ENCODE results near the gene CFAP61.
"Not testable (repeated sequence)": the region's sequence is repeated elsewhere in the genome, so short reads cannot be mapped to it uniquely, and the experiment has no call there.

CFAP61 gene, protein sequence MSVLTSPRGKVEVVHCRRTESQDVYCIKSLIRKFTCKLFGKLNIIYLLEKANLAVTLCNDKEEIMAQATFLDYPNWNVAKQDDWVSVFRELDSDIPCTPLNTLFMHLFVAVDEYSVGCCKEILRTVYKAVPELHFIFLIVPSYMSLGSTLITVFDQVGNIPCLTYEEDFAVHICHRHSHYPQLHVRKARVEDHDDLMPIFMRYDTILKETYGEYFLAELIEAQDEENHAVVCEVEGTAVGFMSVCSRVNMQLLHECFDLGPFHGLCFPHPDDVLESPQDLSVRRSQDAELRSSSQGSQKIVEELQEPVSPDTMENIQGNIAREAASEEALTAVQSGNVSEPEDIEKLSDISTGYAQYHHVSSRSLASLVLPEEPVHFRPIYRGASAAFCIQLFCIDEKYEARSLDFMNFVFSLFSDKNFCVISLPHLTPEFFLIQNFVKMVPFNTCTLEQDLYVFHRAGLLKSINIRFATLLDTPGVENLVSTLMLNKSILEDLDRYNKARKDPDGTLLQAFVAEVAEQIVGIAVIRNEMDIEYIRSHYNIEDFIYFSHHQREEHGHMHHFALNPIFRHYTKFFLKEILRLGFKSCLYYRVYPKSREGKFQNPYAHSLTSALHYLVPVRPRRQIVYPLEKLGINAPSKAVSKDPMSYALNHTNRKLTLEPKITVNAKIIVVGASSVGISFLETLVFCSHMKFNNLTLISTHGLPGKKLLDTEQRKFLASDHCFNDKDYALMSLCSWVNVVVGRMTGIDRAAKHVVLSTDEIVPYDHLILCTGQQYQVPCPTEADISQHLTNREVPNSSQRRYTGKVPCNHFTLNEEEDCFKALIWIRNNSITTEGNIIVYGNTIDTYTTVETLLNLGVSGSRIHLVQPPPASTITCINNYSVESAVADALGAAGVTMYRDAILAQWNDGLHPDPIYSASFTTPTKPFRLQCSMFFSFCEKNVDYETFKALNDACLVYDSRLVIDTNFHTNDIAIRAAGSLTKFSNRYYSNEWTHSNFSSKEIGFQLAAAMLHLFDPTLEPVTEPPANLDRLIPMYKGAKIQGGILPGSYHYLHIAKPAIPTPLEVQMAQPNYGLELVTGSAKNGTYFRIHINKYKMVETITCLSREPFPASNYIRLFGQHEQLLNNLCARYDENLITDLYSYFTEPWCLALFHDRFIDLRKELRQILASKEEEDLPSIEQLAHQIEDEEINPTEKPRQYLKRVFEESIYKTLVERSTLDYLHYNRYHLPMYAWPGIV

DNA sequence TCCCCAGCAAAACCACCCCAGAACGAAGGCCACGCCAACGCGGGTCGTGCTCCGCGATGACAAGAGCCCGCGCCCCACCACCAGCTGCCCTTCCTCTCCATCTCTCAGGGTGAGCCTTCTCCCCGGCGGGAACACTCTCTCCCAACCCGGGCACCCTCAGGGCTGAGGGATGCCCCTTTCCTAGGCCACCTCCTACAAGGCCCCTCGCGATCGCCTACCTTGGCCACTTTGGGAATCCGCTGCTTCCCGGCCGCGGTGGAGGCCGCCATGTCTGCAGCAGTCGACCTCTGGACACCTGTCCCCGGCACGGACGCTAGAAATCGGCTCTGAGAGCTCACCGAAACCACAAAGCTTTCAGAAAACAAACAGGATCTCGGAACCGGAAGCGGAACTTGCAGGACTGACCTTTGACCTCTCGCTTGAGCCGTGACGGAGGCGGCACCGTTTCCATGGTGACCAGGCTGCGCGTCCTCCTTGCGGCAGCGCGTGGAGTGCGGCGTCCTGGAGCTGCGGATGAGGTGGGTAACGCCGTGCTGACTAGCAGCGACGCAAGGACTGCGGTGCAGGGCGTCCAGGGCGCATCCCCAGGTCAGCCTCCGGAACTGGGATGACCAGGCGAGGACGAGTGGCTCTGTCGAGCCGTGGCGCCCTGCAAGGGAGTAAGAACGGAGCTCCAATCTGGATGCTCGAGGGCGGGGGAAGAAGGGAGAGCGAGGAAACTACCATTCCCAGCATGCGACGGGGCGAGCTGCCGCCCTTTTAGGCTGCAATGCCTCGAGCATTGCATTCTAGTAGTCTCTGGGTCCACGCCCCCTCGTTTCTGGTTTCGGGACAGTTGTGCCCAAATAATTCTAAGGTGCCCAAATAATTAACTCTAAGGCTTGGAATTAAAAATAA is at the start of gene CFAP61, which contains the start of gene CRNKL1:
Gene CFAP61 (plus strand): TSS at position 459 of the 897 bp plus-strand sequence. CDS start 4,122 bp downstream, outside the sequence.
Gene CRNKL1 (minus strand): TSS at position 393 of the 897 bp plus-strand sequence. CDS start 124 bp downstream, at position 269.
- TF ChIP-seq, protein P1, sequence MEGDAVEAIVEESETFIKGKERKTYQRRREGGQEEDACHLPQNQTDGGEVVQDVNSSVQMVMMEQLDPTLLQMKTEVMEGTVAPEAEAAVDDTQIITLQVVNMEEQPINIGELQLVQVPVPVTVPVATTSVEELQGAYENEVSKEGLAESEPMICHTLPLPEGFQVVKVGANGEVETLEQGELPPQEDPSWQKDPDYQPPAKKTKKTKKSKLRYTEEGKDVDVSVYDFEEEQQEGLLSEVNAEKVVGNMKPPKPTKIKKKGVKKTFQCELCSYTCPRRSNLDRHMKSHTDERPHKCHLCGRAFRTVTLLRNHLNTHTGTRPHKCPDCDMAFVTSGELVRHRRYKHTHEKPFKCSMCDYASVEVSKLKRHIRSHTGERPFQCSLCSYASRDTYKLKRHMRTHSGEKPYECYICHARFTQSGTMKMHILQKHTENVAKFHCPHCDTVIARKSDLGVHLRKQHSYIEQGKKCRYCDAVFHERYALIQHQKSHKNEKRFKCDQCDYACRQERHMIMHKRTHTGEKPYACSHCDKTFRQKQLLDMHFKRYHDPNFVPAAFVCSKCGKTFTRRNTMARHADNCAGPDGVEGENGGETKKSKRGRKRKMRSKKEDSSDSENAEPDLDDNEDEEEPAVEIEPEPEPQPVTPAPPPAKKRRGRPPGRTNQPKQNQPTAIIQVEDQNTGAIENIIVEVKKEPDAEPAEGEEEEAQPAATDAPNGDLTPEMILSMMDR (IDR thresholded peaks at IDR 0.05; ENCODE audit: low read depth, low read length): no peak
- H3K4me3 ChIP-seq (ENCODE audit: low read depth, low read length): peak within 1 kb of the TSS; percentile 100

DNA sequence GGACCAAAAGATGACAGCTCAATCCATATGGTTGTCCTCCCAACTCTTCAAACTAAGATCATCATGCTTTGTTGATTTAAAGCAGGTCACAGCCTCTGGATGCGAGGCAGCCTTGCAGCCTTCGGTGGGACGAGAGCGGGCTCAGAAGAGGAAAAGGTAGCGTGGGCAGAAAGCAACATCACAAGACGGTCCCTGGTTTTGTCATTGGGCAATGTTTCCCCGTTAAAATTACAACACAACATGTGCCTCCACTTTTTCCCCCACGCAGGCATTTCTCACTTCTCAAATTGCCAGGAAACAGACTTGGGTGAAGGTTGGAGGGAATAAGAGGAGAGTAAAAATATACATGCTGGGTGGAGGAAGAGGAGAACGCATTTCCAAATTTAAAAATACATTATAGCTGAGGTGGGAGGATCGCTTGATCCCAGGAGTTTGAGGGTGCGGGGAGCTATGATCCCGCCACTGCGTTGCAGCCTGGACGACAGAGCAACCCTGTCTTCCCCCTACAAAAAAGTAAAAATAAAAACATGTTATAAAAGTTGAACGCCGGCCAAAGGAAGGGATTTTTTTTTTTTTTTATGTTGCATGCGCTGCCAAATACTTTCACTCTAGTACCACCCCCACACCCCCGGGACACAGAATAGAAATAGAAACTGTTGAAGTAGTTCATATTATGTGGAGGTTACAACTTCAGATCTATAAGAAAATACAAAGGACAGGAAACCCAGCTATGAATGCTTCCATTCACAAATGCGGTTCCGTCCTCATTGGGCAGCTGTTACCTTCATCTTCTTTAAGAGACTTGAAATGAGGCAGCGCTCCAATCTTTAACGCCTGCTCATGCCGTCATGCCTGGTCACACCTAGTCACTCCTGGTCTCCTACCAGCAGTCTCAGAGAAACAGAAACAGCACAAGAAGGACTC is 49.0 kb upstream of the CFAP61 start:
- H3K4me3 ChIP-seq (ENCODE audit: low read depth, low read length): no peak overlapping the region
- TF ChIP-seq, protein P1 (IDR thresholded peaks at IDR 0.05; ENCODE audit: low read depth, low read length): no peak

DNA sequence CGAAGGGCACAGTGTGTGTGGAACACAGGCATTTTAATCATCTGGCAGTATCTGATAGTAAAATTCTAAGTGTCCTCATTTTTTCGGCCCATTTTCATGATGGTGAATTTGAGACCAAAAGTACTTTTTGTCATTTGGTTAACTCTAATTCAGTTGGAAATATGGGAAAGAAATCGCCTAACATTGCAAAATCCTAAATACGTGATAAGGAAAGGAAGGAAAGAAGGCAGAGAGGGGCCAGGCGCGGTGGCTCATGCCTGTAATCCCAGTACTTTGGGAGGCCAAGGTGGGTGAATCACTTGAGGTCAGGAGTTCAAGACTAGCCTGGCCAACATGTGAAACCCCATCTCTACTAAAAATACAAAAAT is 48.4 kb upstream of the CFAP61 start:
- H3K4me3 ChIP-seq (ENCODE audit: low read depth, low read length): not testable (repeated sequence)

DNA sequence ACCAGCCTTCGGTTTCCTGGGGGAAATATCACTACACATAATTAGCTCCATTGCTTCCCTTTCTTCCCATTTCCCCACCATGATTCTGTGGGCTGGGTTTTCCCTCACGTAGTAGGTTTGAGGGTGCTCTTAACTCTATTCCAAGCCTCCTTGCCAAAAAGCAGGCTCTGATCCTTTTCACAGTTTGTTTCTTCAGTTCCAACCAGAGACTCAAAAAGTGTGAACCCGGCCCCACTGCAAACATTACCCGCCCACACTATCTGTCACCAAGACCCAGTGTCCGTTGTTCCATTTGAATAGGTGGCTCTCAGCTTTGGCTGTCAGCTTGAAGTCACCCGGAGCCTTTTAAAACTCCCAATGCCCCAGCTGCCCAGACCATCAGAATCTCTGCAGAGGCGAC is 47.0 kb upstream of the CFAP61 start:
- TF ChIP-seq, protein P1 (IDR thresholded peaks at IDR 0.05; ENCODE audit: low read depth, low read length): no peak
- H3K4me3 ChIP-seq (ENCODE audit: low read depth, low read length): no peak overlapping the region

DNA sequence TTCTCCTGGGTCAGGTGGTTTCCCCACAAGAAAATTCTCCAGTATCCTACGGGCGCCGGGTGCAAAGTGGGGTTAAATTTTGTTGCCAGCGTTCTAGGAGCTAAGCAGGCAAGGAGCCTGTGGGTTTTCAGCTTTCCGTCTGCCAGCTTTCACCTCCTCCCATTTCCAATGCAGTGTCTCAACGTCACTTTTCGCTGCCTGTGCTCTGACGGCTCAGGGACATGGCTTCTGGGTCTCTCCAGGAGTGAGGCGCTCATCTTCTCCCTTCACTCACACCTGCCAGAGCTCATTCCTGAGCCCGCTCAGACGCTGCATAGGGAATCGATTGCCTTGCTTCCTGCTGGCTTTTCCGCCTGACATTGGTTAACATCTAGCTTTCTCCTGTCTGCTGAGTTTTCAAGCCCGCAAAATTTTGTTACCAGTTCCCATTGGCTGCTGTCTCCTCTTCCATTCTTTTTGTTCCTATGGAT is 42.5 kb upstream of the CFAP61 start:
- H3K4me3 ChIP-seq (ENCODE audit: low read depth, low read length): no peak overlapping the region
- TF ChIP-seq, protein P1 (IDR thresholded peaks at IDR 0.05; ENCODE audit: low read depth, low read length): no peak

DNA sequence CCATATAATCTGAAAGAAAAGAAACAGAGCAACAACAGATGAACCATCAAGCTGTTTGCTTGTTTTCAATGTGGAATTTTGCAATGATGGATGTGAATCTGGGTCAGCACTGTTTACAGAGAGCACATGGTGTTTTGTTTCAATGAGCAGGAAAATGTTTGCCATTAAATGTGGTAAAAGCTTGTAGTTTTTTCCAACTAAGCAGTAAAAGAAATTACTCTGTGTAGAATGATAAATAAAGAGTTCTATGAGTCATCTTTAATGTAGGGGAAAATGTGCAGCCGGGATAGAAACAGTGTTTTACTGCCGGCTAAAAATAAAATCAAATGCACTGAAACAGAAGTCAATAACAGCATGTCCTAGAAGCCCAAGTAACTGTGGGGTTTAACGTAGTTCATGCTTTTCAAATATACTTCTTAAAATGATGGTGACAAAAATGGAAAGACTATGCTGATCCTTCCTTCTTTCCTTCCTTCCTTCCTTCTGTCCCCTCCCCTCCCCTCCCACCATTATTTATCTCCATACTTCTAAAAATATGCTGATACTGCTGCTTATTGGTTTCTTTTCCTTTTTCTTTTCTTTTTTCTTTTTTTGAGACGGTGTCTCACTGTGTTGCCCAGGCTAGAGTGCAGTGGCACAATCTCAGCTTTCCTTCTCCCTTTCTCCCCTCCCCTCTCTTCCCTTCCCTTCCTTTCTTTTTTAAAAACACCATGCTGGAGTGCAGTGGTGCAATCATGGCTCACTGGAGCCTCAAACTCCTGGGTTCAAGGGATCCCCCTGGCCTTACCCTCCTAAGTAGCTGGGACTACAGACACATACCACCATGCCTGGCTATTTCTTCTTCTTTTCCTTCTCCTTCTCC is 41.5 kb upstream of the CFAP61 start:
- TF ChIP-seq, protein P1 (IDR thresholded peaks at IDR 0.05; ENCODE audit: low read depth, low read length): no peak
- peak overlapping the region; percentile 17; the same call in 1 of the 2 replicates for H3K4me3 ChIP-seq (ENCODE audit: low read depth, low read length)

Measured in WI38 (cell line).